Smooth muscle cell (in vitro differentiated cells): ENCODE results near the gene TRPV2. TPM values are rescaled to one million over a fixed set of nuclear protein-coding genes. Genes with fewer than 3 reads are reported as not detected.

Source experiments
- DNase-seq: peaks from one replicate; lab custom pipeline; 2025; ENCODE audit not compliant: unreplicated experiment; lab: John Stamatoyannopoulos, UW
- H2AFZ ChIP-seq: fragments of 200-600 bp; sonication (generic); 2 replicates; pipeline ENCODE4 v1.6.0; 2016; ENCODE audit warnings: antibody characterized with exemption, low read depth, mild to moderate bottlenecking
- H3F3A ChIP-seq: fragments of 200-600 bp; sonication (generic); 2 replicates; pipeline ENCODE4 v1.6.0; 2017; ENCODE audit warnings: antibody characterized with exemption, low read depth
- H3K27ac ChIP-seq: fragments of 200-600 bp; sonication (generic); 2 replicates; pipeline ENCODE4 v1.5.1; 2016; ENCODE audit warnings: low read depth, mild to moderate bottlenecking
- H3K27me3 ChIP-seq: fragments of 200-600 bp; sonication (generic); 2 replicates; pipeline ENCODE4 v1.6.1; 2016; ENCODE audit warnings: low read depth, mild to moderate bottlenecking
- H3K36me3 ChIP-seq: fragments of 200-600 bp; sonication (generic); 2 replicates; pipeline ENCODE4 v1.5.1; 2016; ENCODE audit warnings: low read depth
- H3K4me1 ChIP-seq: fragments of 200-600 bp; sonication (generic); 2 replicates; pipeline ENCODE4 v1.5.1; 2016; ENCODE audit warnings: low read depth
- H3K4me2 ChIP-seq: fragments of 200-600 bp; sonication (generic); 2 replicates; pipeline ENCODE4 v1.6.0; 2016; ENCODE audit warnings: mild to moderate bottlenecking
- H3K4me3 ChIP-seq: fragments of 200-600 bp; sonication (generic); 2 replicates; pipeline ENCODE4 v1.5.1; 2016; ENCODE audit warnings: mild to moderate bottlenecking
- H3K79me2 ChIP-seq: fragments of 200-600 bp; sonication (generic); 2 replicates; pipeline ENCODE4 v1.6.0; 2016; ENCODE audit warnings: low read depth, mild to moderate bottlenecking
- H3K9ac ChIP-seq: fragments of 200-600 bp; sonication (generic); 2 replicates; pipeline ENCODE4 v1.6.0; 2016; ENCODE audit warnings: low read depth
- H3K9me3 ChIP-seq: fragments of 200-600 bp; sonication (generic); replicated peaks from 2 replicates; pipeline ENCODE4 v1.5.1; 2016; ENCODE audit warnings: low read depth
- H4K20me1 ChIP-seq: fragments of 200-600 bp; sonication (generic); 2 replicates; pipeline ENCODE4 v1.6.0; 2016; ENCODE audit warnings: low read depth
- WGBS: methylation state at CpG from one replicate; pipeline ENCODE4 v1.1.7; 2016; ENCODE audit warnings: low lambda C conversion rate; 5-methylcytosine and 5-hydroxymethylcytosine counted together
- polyA plus RNA-seq: library from polyadenylated mRNA; unstranded; fragments of >200 nt; fragmentation: Nextera tagmentation; extraction: Ambion mirVana; gene quantifications from 2 replicates; pipeline ENCODE4 v1.2.1, GENCODE V29; 2016
- total RNA-seq: library from RNA; depleted of rRNA; stranded (reverse); fragments of >200 nt; gene quantifications from 2 replicates; pipeline ENCODE4 v1.2.3, GENCODE V29; 2014
- TF ChIP-seq, protein P1 (sequence below): fragments of 200-600 bp; sonication (generic); IDR thresholded peaks from 2 replicates; pipeline ENCODE4 v1.5.1; 2017; ENCODE audit warnings: borderline replicate concordance, mild to moderate bottlenecking, antibody characterized with exemption; ENCODE audit not compliant: insufficient read depth, poor library complexity, severe bottlenecking

Gene TRPV2
- total and polyA plus RNA-seq, 2 experiments from 2014 or later: 58.0 to 92.9 TPM

DNA sequence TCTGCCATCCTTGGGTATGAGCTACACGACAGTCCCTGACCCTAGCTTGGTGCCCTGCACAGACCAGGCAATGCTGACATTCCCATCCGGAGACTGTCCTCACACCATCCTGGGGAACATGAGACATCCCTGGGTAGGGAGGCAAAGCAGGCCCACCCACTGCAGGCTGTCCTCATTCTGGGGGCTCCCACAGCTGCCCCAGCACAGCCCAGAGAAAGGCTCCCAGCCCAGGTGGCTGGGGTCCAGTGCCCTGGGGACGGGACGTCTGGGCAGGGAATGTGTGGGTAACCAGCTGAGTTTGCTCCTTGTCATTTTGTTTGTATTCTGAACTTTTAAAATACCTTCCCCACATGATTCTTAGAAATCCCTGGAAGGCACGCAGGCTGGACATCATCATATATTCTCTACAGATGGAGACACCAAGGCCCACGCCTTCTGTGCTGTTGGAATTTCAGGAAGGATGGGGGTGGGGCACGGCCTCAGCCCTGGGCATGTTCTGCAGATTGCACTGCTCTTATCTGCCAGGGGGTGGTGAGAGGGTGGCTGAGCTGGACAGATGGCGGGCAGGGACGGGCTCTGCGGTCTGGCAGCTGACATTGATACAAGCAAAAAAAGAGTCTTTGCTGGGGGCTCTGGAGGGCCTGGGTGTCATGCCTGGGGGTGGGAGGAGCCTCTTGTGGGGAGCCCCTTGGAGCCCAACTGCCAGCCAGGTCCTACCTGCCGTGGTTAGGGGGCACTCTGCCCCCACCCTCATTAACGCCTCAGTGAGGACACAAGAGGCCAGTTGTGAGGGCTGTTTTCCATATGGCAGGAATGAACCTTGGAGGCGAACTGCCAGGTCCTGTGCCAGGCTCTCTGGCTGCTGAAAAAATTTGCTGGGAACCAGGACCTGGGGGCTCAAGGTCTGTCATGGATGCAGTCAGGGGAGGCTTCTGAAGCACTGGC, 48.3 kb downstream of the TRPV2 start:
- TF ChIP-seq, protein P1, sequence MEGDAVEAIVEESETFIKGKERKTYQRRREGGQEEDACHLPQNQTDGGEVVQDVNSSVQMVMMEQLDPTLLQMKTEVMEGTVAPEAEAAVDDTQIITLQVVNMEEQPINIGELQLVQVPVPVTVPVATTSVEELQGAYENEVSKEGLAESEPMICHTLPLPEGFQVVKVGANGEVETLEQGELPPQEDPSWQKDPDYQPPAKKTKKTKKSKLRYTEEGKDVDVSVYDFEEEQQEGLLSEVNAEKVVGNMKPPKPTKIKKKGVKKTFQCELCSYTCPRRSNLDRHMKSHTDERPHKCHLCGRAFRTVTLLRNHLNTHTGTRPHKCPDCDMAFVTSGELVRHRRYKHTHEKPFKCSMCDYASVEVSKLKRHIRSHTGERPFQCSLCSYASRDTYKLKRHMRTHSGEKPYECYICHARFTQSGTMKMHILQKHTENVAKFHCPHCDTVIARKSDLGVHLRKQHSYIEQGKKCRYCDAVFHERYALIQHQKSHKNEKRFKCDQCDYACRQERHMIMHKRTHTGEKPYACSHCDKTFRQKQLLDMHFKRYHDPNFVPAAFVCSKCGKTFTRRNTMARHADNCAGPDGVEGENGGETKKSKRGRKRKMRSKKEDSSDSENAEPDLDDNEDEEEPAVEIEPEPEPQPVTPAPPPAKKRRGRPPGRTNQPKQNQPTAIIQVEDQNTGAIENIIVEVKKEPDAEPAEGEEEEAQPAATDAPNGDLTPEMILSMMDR: peak; percentile 18
- no peak overlapping the region for H3K27ac ChIP-seq
- H3K79me2 ChIP-seq: no peaks in the 10 kb centered on the region
- no peak overlapping the region for H3K9ac ChIP-seq
- peaks cover 7% of the 10 kb centered on the region for H3K4me1 ChIP-seq
- H3F3A ChIP-seq: no peaks in the 10 kb centered on the region
- H4K20me1 ChIP-seq: no peaks in the 10 kb centered on the region
- H3K36me3 ChIP-seq: no peaks in the 10 kb centered on the region
- H3K27me3 ChIP-seq: no peaks in the 10 kb centered on the region
- peak overlapping the region; percentile 33 for H3K4me2 ChIP-seq
- no peak overlapping the region for H3K4me3 ChIP-seq
- H2AFZ ChIP-seq: no peak overlapping the region
- WGBS: 61% methylated on average over 11 of the region's 13 CpGs
- H3K9me3 ChIP-seq: no peaks in the 10 kb centered on the region
- no peak for DNase-seq

DNA sequence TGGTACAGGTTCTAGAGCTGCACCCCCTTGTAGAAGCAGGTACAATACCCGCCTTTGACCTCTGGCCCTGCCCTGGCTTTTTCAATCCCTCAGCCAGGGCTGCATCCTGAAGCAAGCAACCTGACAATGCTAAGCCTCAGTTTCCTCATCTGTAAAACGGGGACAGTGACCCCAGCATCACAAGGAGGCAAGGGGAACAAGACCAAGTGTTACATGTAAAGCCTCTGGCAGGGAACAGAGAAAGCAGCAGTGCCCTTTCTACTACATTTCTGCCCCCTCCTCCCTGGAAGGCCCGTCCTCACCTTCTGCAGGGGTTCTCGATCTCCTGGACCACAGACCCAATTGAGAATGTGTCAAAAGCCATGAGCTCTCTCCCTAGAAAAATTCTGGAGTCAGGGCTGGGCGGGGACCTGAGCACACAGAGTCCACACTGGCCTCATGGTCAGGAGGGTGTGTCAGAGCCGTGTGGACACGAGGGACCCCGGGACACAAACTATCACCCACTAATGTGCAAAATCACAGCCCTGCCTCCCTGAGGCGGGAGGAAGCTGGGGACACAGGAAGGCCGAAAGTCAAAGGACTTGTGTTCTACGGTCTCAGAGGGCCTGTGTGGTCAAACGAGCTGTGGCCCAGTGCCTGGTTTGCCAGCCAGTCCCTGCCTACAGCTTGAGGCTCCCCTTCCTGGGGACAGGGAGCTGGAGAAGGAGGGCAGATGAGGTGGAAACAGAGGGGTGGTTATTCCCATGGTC, 49.1 kb downstream of the TRPV2 start:
- Histone ChIP-seq H2AFZ (no peak overlapping the region), H3K4me3 (no peak overlapping the region), H3K9ac (no peak overlapping the region), H3K9me3 (no peaks in the 10 kb centered on the region), H3K4me1 (peaks cover 6% of the 10 kb centered on the region), H3K79me2 (no peaks in the 10 kb centered on the region), H3K36me3 (no peaks in the 10 kb centered on the region), H3K27ac (no peak overlapping the region), H3K4me2 (no peak overlapping the region), H3K27me3 (no peaks in the 10 kb centered on the region), H4K20me1 (no peaks in the 10 kb centered on the region), H3F3A (no peaks in the 10 kb centered on the region)
- TF ChIP-seq, protein P1: no peak
- no peak for DNase-seq
- 89% methylated on average over 12 of the region's 12 CpGs for WGBS

DNA sequence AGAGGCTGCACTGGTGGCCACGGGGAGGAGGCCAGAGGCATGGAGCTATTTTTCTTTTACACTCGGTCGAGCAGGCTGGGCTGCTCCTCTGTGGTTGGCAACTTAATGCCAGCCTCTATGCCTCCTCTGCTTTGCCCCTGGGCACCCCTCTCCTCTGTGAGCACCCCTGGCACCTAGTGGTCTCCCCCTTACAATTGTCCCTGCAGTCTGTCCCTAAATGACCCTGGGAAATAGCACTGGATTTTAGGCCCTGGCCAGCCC, 49.6 kb downstream of the TRPV2 start:
- Histone ChIP-seq H3K79me2 (no peaks in the 10 kb centered on the region), H3K4me3 (no peak overlapping the region), H3K4me1 (peaks cover 1% of the 10 kb centered on the region), H4K20me1 (no peaks in the 10 kb centered on the region), H3K4me2 (no peak overlapping the region), H3K36me3 (no peaks in the 10 kb centered on the region), H3F3A (no peaks in the 10 kb centered on the region), H3K27ac (no peak overlapping the region), H3K9ac (no peak overlapping the region), H2AFZ (no peak overlapping the region), H3K9me3 (no peaks in the 10 kb centered on the region), H3K27me3 (no peaks in the 10 kb centered on the region)
- TF ChIP-seq, protein P1: no peak
- WGBS: 91% methylated on average over 3 of the region's 3 CpGs
- no peak for DNase-seq
